Stimulated activated CD8-positive, alpha-beta memory T cell treated with anti-CD3 and anti-CD28 coated beads, Interleukin-12 subunit alpha, Interleukin-12 subunit beta, amount 100 ng/mL, for 1 hour (primary cell): ENCODE data around the gene ACSM6.
"Not testable (repeated sequence)": the region's sequence is repeated elsewhere in the genome, so short reads cannot be mapped to it uniquely, and the experiment has no call there.

Experiments
- DNase-seq: peaks from one replicate; pipeline ENCODE4 v3.0.0-alpha.2; 2020; ENCODE audit warnings: low read depth

Gene ACSM6

DNA sequence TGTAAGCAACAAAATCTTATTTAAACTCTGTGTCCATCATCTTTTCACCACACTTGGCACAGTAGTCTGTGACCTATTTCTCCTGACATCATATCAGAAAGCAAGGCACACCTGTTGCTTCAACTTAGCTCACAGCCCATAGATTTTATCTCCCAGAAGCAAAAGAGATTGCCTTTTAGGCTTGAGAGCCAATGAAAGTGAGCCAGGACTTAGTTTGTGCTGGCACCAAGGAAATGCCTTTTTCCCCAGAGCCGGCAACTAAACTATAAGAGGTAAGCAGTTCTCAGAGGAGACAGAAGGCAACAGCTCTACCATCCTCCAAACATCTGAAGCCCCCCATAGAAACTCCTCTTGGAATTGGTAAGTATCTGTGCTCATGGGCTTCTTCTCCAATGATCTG is at the start of gene ACSM6:
TSS of gene ACSM6 (plus strand) at position 295 of the 400 bp plus-strand sequence. CDS start 248 bp downstream, outside the sequence.
- no peak for DNase-seq

- DNase-seq = no peak
Measured at GRCh38 chr10:95168694-95169093, 25.3 kb upstream of the ACSM6 start.

- DNase-seq = no peak
Measured at GRCh38 chr10:95169522-95169921, 24.5 kb upstream of the ACSM6 start.

DNA sequence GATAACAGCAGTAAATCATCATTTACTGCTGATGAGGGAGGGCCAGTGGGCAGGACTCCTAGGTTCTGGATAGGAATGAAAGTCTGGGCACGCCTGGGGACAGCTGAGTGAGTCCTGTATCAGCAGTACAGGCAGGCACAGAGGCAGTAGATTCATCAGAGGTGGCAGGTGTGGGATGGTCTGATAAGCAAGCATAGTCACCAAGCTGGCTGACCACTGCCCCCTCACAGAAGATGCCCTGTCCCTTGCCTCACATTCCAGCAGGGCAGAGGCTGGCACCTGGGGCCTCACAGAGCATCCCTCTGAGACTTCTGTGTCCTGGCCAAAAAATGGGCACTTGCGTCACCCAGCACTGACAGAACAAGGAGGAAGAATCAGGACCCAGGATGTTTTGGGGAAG is 23.2 kb upstream of the ACSM6 start:
- DNase-seq = no peak

DNA sequence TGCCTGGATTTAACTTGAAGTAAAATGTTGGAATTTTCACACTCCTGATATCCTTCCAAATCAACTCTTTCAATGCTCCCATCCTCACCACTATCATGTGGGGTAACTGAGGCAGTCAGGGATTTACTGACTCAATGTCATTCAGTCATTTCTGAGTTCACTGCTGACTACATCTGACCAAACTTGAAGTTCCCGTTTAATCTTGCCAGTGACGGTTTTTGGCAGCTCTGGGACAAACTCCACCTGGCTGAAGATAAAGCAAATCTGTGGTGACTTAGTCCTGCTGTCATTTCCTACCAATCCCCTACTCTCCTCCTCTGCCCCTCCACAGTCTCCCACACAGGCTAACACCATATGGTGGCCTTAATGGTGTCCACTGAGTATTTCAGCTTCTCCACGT is 22.7 kb upstream of the ACSM6 start:
- DNase-seq = no peak

DNA sequence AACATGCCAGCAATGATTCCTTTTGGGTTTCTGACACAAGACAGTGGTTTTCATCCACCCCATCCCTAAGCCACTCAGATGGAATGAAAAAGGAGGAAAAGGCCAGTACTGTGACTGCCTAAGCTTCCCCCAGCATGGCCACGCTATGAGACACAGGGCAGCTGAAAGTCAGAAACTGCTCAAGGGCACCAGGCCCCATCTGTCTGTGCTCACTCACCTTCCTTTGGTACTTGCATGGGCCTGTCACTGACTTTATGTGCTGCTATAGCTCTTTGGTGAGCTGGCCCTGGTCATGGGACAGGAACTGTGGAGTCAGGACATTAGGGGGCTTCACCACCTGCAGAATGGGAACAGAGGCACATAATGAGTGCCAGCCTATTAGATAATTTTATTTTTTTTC is 21.2 kb upstream of the ACSM6 start:
- DNase-seq = no peak

DNA sequence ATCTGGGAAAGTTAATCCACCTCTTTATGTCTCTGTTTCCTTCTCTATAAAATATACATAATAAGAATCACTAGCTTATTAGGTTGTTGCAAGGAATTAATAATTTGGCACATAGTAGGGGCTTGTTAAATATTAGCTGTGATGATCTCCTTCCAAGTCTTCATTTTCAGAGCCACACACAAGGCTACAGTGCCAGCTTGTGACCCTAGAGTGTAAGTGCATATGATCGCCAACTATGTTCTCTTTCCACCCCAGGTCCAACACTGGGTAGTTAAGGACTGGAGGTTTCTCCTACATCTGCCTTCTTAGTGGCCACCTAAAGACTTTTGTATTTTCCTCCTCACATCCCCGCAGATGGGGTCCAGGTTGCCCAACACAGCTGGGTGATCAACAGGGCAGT is 17.9 kb upstream of the ACSM6 start:
- no peak for DNase-seq

DNA sequence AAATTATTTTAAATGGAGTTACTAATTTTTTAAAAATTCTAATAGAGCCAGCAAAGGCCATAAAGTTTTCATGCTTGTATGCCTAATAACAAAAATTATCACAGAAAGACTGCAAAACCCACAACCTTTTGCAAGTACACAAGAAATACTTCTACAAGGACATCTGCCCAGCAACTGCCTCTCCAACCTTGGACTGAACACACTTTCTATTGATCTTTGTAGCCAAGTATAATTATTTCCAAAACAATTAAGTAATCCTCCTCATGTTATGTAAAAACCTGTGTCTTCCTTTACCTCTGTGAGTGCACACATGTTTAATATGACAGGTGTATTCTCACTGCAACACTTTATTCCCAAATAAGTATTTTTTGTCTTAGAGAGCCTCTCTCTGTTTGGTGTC is 16.6 kb upstream of the ACSM6 start:
- DNase-seq = no peak

- no peak for DNase-seq
Measured at GRCh38 chr10:95178266-95178665, 15.8 kb upstream of the ACSM6 start.

- no peak for DNase-seq
Measured at GRCh38 chr10:95178797-95179196, 15.2 kb upstream of the ACSM6 start.

- DNase-seq = no peak
Measured at GRCh38 chr10:95181726-95182125, 12.3 kb upstream of the ACSM6 start.

GRCh38 chr10:95183271-95184230 is 10.5 kb upstream of the ACSM6 start:
- peak; percentile 24 for DNase-seq

GRCh38 chr10:95187617-95188016 is 6.4 kb upstream of the ACSM6 start:
- DNase-seq = no peak

DNA sequence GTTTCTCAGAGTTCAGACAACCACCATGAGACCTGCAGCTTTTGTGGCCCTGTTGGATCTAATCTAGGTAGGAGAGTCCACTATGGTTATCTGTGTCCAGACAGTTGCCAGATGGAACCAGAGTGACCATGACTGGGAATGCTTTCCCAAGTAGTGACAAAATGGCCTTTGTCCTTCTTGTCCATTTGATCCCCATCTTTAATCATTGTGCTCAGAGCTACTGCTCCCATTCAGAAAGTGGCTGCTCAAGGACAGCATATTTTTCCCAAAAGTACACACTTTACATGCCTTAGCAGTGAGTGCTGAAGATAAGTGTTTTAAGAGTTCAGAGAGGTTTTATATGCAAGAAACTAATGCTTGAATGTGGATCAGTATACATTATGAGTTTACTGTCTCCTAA is 5.4 kb upstream of the ACSM6 start:
- no peak for DNase-seq

DNA sequence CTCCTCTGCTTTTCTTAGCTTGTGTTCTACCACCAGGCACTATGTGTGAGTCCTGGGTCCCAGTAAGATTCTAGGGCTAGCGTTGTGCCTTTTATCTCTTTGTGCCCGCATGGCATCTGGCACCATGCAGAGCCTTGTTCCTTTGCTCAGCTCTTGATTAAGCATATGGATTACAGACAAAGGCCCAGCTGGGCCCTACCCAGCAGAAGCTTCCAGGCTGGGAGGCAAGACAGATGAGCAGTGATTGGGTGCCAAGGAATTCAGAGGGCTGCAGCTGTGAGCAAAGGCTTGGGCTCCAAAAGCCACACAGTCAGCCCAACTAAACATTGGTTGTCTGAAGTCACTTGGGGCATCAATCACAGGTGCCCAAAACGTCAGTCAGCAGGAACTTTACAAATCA is 2.0 kb downstream of the ACSM6 start:
- DNase-seq = no peak

- no peak for DNase-seq
Measured at GRCh38 chr10:95201736-95202135, 7.7 kb downstream of the ACSM6 start.

DNA sequence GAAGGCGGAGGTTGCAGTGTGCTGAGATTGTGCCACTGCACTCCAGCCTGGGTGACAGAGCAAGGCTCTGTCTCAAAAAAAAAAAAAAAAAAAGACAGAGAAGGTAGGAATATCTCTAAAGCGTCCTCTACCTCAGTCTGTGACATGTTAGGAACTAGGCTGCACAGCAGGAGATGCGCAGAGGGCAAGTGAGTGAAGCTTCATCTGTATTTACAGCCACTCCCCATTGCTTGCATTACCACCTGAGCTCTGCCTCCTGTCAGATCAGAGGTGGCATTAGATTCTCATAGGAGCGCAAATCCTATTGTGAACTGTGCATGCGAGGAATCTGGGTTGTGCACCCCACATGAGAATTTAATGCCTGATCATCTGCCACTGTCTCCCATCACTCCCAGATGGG is 8.8 kb downstream of the ACSM6 start:
- DNase-seq = not testable (repeated sequence)

- no peak for DNase-seq
Measured at GRCh38 chr10:95208702-95209391, 14.8 kb downstream of the ACSM6 start.

DNA sequence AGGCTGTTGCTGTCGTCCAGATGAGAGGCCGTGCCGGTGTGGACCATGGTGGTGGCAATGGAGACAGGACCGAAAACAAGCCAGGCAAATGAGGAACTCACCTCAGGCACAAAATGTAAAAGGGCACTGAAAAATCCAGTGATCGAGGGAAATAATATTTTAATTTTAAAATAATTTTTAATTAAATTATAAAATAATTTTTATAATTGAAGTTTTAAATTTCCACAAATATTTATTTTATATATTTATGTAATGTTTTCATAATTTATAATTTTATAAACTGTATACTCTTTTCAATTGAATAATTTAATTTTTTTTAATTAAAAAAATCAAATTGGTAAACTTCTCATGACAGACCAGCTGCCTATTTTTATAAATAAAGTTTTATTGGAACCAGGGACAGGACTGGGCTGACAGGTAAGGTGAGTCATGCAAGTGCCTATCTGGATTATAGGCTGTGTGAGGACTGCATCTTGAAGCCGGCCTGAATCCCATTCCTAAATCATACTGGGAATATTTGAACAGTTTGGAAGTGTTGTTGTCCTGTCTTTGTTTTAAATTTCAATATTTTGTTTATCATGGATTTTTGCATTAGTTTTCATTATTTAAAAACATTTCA is 15.6 kb downstream of the ACSM6 start:
- no peak for DNase-seq

DNA sequence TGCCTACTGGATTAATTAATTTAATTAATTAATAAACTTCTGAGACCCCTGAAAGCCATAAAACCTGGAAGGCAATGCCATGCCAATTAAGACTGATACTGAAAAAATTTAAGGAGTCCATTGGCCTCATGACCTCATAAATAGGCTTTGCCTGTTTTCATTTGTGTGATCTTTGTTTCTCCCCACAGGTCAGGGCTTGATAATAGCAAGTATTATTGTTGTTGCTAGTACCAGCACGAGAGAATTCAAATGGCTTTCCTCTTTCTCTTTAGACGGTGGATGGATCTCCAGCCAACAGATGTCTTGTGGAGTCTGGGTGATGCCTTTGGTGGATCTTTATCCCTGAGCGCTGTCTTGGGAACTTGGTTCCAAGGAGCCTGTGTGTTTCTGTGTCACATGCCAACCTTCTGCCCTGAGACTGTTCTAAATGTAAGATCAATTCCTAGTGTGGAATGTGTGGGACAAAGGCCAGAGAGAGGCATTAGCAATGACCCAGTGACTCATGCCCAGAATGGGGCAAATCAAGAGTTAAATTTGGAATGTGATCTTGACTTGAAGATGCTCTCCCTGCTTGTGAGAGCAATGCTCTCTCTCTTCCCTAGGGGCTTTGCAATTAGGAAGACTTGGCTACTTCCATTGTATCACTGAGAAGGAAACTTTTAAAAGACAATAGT is 17.7 kb downstream of the ACSM6 start:
- DNase-seq = no peak

DNA sequence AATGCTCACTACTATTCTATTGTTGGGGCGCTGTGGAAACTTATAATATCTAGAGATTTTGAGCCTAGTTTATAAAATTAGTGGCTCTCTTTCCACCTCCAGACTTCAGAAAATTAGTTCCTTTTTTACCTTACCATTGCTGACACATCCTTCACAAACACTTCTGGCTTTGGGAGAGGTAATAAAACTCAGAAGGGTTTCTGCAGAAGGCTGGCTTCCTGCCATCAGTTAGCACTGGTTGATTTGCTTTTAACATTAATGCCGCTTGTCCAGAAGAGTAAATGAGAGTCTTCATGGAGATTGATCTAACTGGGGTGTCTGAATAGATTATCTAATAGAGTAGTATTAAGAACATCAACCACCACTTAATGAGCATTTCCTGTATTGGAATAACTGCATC is 20.3 kb downstream of the ACSM6 start:
- DNase-seq = no peak

- DNase-seq = no peak
Measured at GRCh38 chr10:95214793-95215192, 20.8 kb downstream of the ACSM6 start.
